HG03571 (cell line): ENCODE results near the gene PABPC3.
A peak's percentile ranks its signal among the peaks of the same experiment; 100 is the strongest.

Experiments used
- ATAC-seq: cut with Tn5 transposase; IDR thresholded peaks from one replicate; pipeline ENCODE4 v1.9.1; 2021; ENCODE audit not compliant: unreplicated experiment

The PABPC3 gene

DNA sequence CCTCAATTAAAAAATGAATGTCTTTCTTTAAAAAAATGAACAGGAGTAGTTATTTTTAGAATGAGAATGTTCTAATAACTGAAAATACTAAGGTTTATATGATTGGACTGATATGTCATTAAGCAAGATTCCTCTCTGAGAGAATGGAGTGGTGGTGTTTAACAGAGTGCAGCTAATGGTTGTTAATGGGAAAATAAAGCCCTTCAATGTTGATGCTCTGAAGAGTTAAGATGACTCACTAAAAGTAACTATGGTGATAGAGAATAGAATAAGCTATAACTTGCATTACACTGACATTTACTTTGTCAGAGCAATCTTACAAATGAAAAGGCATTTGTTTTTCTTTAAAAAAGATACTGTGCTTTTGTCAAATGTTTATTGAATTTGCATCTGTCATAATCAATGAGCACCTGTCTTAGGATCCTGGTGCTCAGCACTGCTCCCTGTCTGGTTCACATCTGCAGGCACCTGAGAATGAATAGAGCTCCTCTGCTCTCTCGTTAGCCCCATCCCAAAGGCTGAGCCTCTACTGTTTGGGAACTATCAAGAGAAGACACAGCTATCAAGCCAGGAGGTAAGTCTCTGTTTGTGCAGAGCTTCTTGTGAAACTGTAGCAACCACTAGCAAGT, 15.1 kb downstream of the PABPC3 start:
- no peak for ATAC-seq

DNA sequence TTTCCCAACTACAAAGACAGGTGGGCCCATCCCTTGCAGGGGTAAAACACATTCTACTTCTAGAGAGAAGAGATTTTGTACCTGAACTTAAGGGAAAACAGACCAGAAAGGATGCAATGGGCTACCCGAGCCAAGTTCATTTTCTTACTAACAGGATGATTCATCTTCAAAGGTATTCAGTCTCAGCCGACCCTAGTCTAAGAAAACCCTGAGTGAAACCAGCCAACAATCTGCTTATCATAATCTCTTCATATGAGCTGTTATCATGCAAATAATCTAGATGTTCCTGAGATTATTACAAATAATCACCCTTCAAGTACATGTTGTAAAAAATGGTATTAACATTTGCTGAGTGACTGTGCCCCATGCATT, 15.6 kb downstream of the PABPC3 start:
- ATAC-seq: no peak

DNA sequence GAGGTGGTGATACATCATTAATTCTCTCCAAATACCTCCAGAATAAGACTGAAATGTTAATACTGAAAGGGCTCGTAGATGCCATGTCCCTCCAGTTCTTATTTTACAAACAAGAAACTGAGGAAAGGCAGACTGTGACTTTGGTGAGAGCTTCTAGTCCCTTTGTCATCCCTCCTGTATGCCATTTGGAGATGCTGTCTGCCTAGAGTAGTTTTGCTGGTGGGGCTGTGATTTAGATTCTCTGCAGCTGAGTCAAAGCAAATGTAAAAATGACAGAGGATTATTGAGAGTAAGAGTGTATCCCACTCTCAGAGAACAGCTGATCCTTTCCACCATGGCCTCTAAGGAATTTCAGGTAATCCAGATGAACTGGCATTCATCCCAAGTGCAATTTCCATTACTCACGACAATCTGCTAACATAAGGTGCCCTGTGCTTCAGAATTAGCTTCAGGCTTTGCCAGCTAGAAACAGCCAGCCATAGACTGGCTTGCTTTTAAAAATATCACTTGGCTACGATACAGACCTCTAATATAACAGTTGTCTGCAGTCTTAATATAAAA, 16.8 kb downstream of the PABPC3 start:
- ATAC-seq: no peak

DNA sequence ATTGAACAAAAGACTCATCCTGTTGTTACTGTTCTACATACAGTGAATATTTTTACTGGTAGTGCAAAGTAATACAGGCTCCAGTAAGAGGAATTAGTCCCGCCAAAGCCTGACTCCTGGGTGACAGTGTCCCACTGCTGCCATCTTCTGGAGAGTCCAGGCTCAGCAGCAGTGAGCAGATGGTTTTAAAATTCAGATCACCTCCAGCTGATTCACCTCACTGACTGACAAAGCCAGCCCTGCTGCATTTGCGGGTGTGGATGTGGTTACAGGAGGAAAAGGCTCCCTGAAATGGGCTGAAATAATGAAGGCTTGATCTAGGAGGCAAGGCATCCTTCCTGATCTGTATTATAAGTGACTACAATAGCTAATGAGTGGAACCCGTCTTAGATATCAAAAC, 18.3 kb downstream of the PABPC3 start:
- ATAC-seq: no peak

DNA sequence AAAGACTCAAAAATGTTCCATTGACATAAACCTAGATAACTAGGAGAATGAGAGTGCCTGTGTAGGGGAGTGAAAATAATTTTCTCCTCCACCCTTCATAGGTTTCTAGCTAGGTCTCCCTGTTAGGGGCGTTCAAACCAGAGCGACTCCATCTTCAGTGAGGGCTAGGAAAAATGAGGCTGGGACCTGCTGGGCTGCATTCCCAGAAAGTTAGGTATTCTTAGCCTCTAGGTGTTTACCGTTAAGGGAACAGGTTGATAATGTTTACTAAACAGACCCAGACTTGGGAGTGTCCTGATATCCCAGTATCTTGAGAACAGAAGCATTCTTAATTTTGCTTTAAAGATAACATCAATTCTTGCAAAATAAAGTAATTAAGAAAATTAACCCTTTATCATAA, 20.1 kb downstream of the PABPC3 start:
- ATAC-seq: no peak

DNA sequence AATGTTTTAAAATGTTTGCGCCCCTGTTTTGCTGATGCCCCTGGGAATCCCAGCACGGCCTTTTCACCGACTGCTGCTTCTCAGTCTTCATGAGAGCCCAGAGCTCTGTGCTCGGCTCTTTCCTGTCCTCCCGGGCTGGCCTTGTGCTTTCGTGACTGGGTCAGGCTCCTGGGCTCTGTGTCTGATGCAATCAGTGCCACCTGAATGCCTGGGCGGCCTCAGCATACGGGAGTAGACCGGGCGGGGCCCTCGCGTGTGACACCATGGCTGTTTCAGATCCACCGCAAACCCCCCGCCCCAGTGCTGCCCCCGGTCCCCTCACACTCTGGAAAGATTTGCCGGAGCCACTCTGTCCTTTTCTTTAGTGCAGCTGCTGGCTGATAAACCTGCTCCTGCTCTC, 21.4 kb downstream of the PABPC3 start:
- ATAC-seq: no peak

DNA sequence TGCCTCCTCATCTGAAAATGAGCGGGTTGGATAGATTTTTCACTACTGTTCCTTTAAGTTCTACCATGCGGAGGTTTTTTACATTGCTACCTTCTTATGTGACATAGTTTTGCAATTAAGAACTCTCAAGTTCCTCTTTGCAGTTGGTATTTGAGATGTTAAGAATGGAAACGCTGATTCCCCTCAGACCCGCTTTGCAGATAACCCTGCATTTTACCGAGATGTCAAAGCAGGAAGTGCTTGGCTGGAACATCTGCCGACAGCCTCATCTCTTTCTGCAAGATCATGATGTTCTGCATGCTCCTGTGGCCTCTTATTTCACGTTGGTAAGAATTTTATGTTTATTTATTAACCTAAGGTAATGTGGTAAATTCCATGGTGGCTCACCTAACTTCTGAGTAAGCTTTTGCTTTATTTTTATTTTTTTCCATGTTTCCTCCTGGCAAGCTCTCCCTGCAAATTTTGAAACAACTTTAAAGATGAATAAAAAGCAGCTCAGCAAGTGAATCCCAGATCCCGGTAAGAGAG, 22.5 kb downstream of the PABPC3 start:
- ATAC-seq: no peak

DNA sequence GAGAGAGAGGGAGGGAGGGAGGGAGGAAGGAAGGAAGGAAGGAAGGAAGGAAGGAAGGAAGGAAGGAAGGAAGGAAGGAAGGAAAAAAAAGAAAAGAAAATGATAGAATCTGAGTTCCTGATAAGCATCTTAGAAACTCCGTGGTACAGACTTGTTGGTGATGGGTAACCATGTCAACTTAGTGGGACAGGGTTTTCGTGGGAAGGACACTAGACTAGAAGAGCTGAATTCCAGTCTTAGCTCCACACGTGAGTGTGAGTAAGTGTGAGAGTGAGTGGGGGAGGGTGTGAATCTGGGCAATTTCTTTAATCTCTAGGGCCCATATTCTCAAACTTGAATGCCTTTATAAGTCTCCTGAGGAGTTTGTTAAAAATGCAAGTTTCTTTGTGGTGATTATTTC, 35.0 kb downstream of the PABPC3 start:
- no peak for ATAC-seq

DNA sequence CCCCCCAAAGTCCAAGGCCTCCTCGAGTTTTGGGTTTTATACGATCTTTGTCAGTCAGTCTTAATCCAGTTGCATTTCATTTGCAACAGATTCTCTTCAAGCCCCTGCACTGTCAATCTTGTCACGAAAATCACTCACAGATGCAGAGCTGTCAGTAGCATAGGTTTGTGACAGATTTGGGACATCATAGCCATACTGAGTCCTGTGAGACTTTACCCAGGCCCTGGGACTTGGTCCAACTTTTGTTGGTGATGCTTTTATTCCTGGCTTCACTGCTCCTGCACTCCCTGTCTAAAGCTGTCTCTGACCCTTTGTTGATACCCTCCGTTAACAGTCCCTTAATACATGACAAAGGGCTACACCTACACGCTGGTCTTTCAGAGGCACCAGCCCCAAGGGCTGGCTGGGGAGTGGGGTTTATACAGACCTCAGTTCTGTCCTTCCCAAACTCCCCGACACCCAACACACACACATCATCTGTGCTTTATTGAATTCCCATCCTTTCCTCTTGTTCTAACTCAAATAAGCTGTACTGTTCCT, 36.0 kb downstream of the PABPC3 start:
- no peak for ATAC-seq

DNA sequence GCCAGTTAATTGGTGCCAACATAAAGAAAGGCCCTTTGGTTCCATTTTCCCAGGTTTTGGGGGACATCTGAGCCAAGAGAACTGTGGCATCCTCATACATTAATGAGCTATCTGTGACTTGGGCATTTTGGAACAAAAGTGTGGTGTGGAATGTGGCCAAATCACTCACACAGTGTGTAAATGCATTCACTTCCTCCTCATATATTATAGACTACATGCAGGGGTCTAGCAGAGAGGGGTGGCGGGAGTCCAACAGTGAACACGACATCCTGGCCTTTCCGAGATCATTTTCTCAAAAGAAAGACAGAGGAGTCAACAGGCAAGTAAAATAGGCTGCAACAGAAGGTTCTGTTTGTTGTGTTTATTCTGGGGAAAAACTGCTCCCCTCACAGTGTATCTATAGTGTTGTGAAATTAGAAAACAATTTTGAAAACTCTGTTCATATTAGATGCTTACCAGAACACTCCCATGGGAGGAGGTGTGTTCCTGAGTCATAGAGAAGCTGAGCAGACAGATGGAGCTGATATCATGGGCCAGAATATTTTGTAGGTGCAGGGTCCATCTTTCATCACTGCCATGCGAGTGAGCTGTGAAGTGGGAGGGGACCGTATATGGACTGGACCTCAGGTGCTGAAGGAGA, 36.9 kb downstream of the PABPC3 start:
- no peak for ATAC-seq

DNA sequence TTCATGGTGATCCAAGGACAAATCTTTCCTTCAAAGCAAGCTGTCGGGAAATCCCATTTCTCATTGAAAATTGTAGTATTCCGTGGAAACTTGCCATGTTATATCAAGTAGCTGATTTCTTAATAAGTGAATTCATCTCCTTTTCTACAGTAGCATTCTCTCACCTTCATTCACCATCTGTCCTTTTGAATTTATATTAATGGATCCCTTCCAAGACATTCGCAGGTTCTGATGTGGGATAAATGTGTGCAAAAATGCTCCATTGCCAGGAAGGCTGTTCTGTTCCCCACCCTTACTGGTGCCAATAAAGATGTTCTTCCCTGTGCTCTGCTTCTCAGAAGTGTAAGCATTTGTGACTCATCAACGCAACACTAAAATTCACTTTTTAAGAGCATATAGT, 40.0 kb downstream of the PABPC3 start:
- no peak for ATAC-seq

DNA sequence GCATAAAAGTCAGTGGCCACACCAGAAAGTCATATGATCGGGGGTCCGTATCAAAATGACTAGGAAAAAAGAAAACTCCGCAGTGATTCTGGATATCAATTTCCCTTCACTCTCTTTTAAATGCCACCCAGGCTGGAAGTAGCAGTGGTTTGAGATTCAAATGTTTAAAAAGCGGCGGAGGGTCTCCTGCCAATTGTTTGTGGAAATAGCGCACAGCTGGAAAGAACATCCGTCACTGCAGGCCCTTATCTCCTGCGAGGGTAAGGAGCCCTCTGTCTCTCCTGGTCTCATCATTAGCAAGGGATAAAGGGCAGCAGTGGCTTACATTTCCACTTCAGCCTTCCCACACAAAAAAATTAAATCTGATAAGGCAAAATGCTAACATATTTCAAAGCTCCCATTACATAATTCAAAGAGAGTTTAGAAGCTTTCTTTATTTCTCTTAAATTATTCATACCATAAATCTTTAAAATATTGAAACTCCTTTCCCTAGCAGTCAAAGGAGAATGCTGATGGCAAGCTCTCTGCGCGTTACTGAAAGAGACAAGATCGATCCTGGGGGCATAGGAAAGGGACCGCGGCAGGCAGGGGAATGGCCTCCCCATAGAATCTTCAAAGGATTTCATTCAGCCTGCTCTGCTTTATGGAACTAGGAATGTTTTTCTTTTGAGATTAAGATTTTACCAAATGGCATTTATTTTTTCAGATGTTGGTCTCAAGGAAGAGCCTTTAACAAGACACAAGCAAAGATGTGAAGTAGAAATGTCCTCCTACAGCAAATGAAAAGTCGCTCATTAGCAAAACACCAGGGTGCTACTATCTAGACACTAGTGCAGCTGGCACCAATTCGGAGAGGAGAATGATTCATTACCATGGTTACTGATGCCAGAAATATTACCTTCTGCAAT, 41.2 kb downstream of the PABPC3 start:
- no peak for ATAC-seq

DNA sequence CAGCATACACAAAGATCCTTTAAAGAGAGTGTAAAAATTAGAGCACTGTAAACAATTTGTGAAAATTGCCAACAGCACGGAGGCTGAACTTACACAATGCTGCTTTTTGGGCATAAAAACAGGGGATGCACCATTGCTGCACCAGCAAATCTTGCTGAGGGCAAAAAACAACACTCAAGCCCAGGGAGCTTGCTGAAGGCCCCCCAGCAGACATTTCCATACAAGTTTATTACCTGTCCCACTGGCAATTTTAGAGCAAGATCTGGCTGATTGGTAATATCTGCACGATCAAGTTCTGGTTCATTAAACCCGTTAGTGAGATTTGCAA, 41.8 kb downstream of the PABPC3 start:
- ATAC-seq: no peak

DNA sequence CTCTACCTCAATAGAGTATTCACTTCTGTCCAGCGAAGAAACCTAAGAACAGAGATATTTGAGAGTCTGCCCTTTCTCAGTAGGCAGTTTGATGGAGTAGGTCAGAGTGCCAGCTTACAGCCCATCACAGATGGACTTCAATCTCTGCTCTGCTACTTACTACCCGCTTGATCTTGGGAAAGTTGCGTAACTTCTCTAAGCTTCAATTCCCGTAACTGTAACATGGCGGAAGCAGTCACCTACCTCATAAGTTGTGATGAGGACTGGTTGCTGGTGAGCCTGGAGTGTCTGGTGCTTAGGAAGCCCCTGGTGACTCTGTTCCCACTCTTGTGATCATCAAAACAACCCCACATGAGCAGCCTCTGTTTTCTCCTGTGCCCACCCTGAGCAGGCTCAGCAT, 45.1 kb downstream of the PABPC3 start:
- ATAC-seq: no peak

DNA sequence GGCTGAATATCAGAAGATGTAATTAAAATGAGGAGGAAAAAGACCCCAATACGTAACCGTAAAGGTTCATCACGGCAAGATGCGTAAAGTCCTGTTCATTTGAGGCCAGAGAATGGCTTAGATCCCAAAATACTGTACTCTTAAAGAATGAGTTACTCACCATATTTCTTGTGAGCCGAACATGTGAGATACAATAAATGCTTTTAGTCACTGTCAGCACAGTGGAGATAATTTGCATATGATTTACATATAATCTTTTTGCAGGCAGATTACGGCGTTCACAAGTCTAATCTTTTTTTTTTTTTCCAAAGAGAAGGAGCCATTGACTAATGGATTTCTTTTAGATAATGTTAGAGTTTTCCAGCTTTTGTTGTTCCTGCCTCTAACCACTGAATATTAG, 47.8 kb downstream of the PABPC3 start:
- no peak for ATAC-seq

DNA sequence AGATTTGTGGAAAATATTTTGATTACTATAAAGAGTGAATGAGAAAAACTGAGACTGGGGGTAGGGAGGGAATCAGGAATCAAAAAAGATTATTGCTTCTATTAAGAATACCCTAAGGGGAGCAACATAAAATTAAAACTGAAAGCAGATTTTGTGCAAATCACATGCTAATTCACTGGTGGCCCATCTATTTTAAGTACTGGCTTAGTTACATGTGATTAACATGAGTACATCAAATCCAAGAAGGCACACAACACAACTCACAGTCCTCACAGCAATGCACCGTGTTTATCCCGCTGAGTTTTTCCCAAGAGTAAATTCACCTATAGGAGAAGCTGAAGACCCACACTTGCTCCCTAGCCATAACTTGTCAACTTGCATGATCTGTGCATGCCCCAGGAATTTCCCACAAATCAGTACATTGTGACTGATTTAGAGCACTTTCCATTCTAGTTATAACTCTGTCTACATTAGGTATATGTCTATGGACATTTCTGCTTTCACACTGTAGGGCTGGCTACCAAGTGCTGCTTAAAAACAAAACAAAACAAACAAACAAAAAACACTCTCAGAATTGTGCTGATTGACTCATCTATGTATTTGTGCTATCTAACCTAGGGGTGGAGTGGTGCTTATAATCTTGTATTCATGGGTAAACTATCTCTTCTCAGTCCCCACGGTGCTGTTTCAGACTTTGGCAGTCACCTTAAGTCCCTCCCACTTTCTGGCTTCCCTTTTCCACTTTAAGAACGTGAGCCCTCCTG, 51.9 kb downstream of the PABPC3 start:
- peak; percentile 55 for ATAC-seq

DNA sequence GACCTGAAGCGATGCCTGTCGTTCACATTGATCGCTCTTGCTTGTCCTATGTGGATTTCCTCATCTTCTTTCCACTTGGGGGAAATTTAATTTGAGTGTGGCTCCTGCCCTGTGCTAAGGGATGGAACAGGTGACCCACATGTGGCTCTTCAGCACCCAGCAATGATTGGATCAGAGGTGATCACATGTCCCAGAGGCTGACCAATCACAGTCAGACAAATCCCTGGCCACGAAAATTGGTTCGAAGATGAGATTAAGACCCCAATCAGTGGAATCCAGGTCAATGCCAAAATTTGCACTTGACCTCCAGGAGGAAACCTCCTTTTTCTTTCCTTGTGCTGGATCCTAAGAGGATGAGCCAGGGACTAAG, 52.5 kb downstream of the PABPC3 start:
- ATAC-seq: no peak
